ENCODE measurements around the gene FZR1.

- no peak for TF ChIP-seq CTCF (IDR thresholded peaks at IDR 0.05)
- no peak for TF ChIP-seq POLR2A (IDR thresholded peaks at IDR 0.05)
- no peak for TF ChIP-seq EP300 (IDR thresholded peaks at IDR 0.05; ENCODE audit: low read depth)
- no peak for TF ChIP-seq POLR2AphosphoS5 (IDR thresholded peaks at IDR 0.05)
Measured at GRCh38 chr19:3459965-3460582, 46.0 kb upstream of the FZR1 start.

Measured in transverse colon (tissue), 4 donors.